Ishikawa (cell line): ENCODE results near the gene CAMTA1.

Source experiments
- CEBPB ChIP-seq: IDR thresholded peaks from 2 replicates; pipeline ENCODE4 v1.6.1; 2012
- CREB1 ChIP-seq: IDR thresholded peaks from 2 replicates; pipeline ENCODE4 v1.6.1; 2012; ENCODE audit warnings: low read depth
- EGR1 ChIP-seq: IDR thresholded peaks from 2 replicates; pipeline ENCODE4 v1.6.1; 2012
- EP300 ChIP-seq: IDR thresholded peaks from 2 replicates; pipeline ENCODE4 v1.6.1; 2012; ENCODE audit warnings: borderline replicate concordance
- FOXM1 ChIP-seq: IDR thresholded peaks from 2 replicates; pipeline ENCODE4 v1.6.1; 2012; ENCODE audit warnings: low read depth, borderline replicate concordance
- MAX ChIP-seq: IDR thresholded peaks from 2 replicates; pipeline ENCODE4 v1.6.1; 2012
- NFIC ChIP-seq: IDR thresholded peaks from 2 replicates; pipeline ENCODE4 v1.6.1; 2012
- RAD21 ChIP-seq: IDR thresholded peaks from 2 replicates; pipeline ENCODE4 v1.6.1; 2012; ENCODE audit warnings: low read depth
- REST ChIP-seq: IDR thresholded peaks from 2 replicates; pipeline ENCODE4 v1.6.1; 2012; ENCODE audit warnings: low read depth, mild to moderate bottlenecking
- TAF1 ChIP-seq: IDR thresholded peaks from 2 replicates; pipeline ENCODE4 v1.6.1; 2012; ENCODE audit warnings: low read depth, mild to moderate bottlenecking
- TEAD4 ChIP-seq: IDR thresholded peaks from 2 replicates; pipeline ENCODE4 v1.6.1; 2012
- USF1 ChIP-seq: IDR thresholded peaks from 2 replicates; pipeline ENCODE4 v1.6.1; 2012
- YY1 ChIP-seq: IDR thresholded peaks from 2 replicates; pipeline ENCODE4 v1.6.1; 2012; ENCODE audit warnings: low read depth
- ZBTB7A ChIP-seq: IDR thresholded peaks from 2 replicates; pipeline ENCODE4 v1.6.1; 2012; ENCODE audit warnings: low read depth

- TF ChIP-seq CREB1 = no peak
- TF ChIP-seq MAX = no peak
- no peak for TF ChIP-seq REST
- TF ChIP-seq RAD21 = no peak
- no peak for TF ChIP-seq EGR1
- TF ChIP-seq EP300 = no peak
- no peak for TF ChIP-seq TAF1
- no peak for TF ChIP-seq YY1
- TF ChIP-seq ZBTB7A = no peak
- TF ChIP-seq TEAD4 = no peak
- no peak for TF ChIP-seq FOXM1
- TF ChIP-seq USF1 = no peak
- no peak for TF ChIP-seq NFIC
- TF ChIP-seq CEBPB = no peak
Measured at GRCh38 chr1:6967431-6968111, 182.3 kb downstream of the CAMTA1 start.
